ENCODE measurements around the gene CC2D2A.

GRCh38 chr4:15550491-15550890 is 80.8 kb downstream of the CC2D2A start:
- no peak for TF ChIP-seq EZH2phosphoT487 (IDR thresholded peaks at IDR 0.05; ENCODE audit: borderline replicate concordance, low read length)
- no peak for TF ChIP-seq CTCF (IDR thresholded peaks at IDR 0.05; ENCODE audit: low read depth, low read length, poor library complexity, severe bottlenecking)

Data from DOHH2 (cell line).